OCI-LY1 (cell line): ENCODE results near the gene RUNX3.
A peak's percentile ranks its signal among the peaks of the same experiment; 100 is the strongest.

Experiments
- H2AFZ ChIP-seq: fragments of 200-600 bp; sonication (generic), shearing (Covaris generic); 2 replicates; pipeline ENCODE4 v1.6.0; 2014; ENCODE audit warnings: antibody characterized with exemption, mild to moderate bottlenecking, low read length
- H3F3A ChIP-seq: fragments of 200-600 bp; sonication (generic), shearing (Covaris generic); 2 replicates; pipeline ENCODE4 v1.6.0; 2014; ENCODE audit warnings: mild to moderate bottlenecking, antibody characterized with exemption, low read length, moderate library complexity; ENCODE audit not compliant: insufficient read depth
- H3K27ac ChIP-seq: fragments of 200-600 bp; sonication (generic); 2 replicates; pipeline ENCODE4 v1.5.1; 2014; ENCODE audit warnings: low read length, mixed run types, mild to moderate bottlenecking, low read depth; ENCODE audit not compliant: poor library complexity, severe bottlenecking
- H3K27me3 ChIP-seq: fragments of 200-600 bp; sonication (generic); 2 replicates; pipeline ENCODE4 v1.6.0; 2014; ENCODE audit warnings: antibody characterized with exemption, mild to moderate bottlenecking, low read length, moderate library complexity; ENCODE audit not compliant: insufficient read depth
- H3K36me3 ChIP-seq: fragments of 200-600 bp; sonication (generic); 2 replicates; pipeline ENCODE4 v1.6.1; 2014; ENCODE audit warnings: mild to moderate bottlenecking, antibody characterized with exemption, low read length, moderate library complexity, mixed read lengths; ENCODE audit not compliant: insufficient read depth
- H3K4me1 ChIP-seq: fragments of 200-600 bp; sonication (generic); 2 replicates; pipeline ENCODE4 v1.5.1; 2014; ENCODE audit warnings: mild to moderate bottlenecking, low read length, moderate library complexity; ENCODE audit not compliant: insufficient read depth, severe bottlenecking
- H3K4me2 ChIP-seq: fragments of 200-600 bp; sonication (generic), shearing (Covaris generic); 2 replicates; pipeline ENCODE4 v1.6.1; 2014; ENCODE audit warnings: low read length
- H3K4me3 ChIP-seq: fragments of 200-600 bp; sonication (generic); 2 replicates; pipeline ENCODE4 v1.5.1; 2014; ENCODE audit warnings: low read length, low read depth, mild to moderate bottlenecking, mixed read lengths; ENCODE audit not compliant: poor library complexity, severe bottlenecking
- H3K79me2 ChIP-seq: fragments of 200-600 bp; shearing (Covaris generic); 2 replicates; pipeline ENCODE4 v1.6.1; 2016; ENCODE audit warnings: mixed run types, low read length, mixed read lengths; ENCODE audit not compliant: insufficient read depth
- H3K9ac ChIP-seq: fragments of 200-600 bp; sonication (generic), shearing (Covaris generic); 2 replicates; pipeline ENCODE4 v1.6.1; 2014; ENCODE audit warnings: mild to moderate bottlenecking, low read length, mixed read lengths
- H3K9me2 ChIP-seq: fragments of 200-600 bp; sonication (generic), shearing (Covaris generic); 2 replicates; pipeline ENCODE4 v1.6.1; 2014; ENCODE audit warnings: low read depth, mild to moderate bottlenecking, low read length, mixed read lengths
- H3K9me3 ChIP-seq: fragments of 200-600 bp; shearing (Covaris generic); 2 replicates; pipeline ENCODE4 v1.6.1; 2014; ENCODE audit warnings: low read length, mixed read lengths
- H4K20me1 ChIP-seq: fragments of 200-600 bp; sonication (generic), shearing (Covaris generic); 2 replicates; pipeline ENCODE4 v1.6.0; 2016; ENCODE audit warnings: mild to moderate bottlenecking, low read length; ENCODE audit not compliant: insufficient read depth
- EZH2 ChIP-seq: fragments of 200-600 bp; sonication (generic), shearing (Covaris generic); IDR thresholded peaks from 2 replicates; pipeline ENCODE4 v1.8.0; 2017; ENCODE audit warnings: borderline replicate concordance, mixed run types, mild to moderate bottlenecking, antibody characterized with exemption, low read length, moderate library complexity, mixed read lengths
- TF ChIP-seq, protein P1 (sequence below): fragments of 200-600 bp; sonication (generic), shearing (Covaris generic); IDR thresholded peaks from 2 replicates; pipeline ENCODE4 v1.5.1; 2017; ENCODE audit warnings: mild to moderate bottlenecking, antibody characterized with exemption, low read length, moderate library complexity, mixed read lengths

Gene RUNX3

GRCh38 chr1:24928689-24929397 lies 1.2 kb downstream of the RUNX3 start:
- no peaks in the 10 kb centered on the region for H3K36me3 ChIP-seq
- H3K4me3 ChIP-seq, result peak overlapping the region; percentile 65
- H3K9me3 ChIP-seq, result no peaks in the 10 kb centered on the region
- no peaks in the 10 kb centered on the region for H3F3A ChIP-seq
- H4K20me1 ChIP-seq, result no peaks in the 10 kb centered on the region
- no peaks in the 10 kb centered on the region for H3K9me2 ChIP-seq
- no peaks in the 10 kb centered on the region for H3K27me3 ChIP-seq
- peaks cover 67% of the 10 kb centered on the region for H3K4me1 ChIP-seq
- peak overlapping the region; percentile 1 for H3K27ac ChIP-seq
- TF ChIP-seq, protein P1, sequence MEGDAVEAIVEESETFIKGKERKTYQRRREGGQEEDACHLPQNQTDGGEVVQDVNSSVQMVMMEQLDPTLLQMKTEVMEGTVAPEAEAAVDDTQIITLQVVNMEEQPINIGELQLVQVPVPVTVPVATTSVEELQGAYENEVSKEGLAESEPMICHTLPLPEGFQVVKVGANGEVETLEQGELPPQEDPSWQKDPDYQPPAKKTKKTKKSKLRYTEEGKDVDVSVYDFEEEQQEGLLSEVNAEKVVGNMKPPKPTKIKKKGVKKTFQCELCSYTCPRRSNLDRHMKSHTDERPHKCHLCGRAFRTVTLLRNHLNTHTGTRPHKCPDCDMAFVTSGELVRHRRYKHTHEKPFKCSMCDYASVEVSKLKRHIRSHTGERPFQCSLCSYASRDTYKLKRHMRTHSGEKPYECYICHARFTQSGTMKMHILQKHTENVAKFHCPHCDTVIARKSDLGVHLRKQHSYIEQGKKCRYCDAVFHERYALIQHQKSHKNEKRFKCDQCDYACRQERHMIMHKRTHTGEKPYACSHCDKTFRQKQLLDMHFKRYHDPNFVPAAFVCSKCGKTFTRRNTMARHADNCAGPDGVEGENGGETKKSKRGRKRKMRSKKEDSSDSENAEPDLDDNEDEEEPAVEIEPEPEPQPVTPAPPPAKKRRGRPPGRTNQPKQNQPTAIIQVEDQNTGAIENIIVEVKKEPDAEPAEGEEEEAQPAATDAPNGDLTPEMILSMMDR, result no peak
- no peak for TF ChIP-seq EZH2
- no peak overlapping the region for H2AFZ ChIP-seq
- no peaks in the 10 kb centered on the region for H3K79me2 ChIP-seq
- peak overlapping the region; percentile 48 for H3K9ac ChIP-seq
- H3K4me2 ChIP-seq, result peak overlapping the region; percentile 62

DNA sequence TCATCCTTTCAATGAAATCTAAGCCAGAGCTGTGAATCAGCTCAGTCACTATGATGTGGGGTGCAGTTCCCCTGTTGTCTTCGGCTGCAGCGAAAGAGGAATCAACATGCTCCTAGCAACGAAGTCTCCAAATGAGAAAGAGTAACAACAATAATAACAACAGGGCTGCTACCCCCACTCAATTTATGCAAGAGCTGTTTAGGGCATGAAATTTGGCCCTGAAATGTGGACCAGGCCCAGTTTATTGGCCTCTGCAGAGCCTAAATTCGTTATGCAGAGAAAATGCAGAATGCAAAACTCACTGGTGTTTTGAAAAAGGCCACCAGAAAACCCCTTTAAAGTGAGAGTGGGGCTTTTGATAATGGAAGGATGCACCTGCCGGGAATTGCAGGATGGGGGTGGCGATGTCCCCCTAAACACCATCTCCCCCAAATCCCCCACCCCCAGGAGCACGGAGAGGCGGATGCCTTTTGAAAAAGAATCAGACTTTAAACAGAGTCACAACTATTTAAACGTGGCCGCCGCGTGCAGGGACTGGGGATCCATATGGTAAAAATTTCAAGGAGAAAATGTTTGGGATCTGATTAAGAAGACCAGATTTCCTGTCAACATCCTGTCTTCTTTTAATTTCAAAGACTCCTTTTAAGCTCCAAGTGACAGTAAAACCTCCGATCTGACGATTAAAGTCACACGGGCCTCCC lies 1.9 kb downstream of the RUNX3 start:
- H3K4me2 ChIP-seq, result peak overlapping the region; percentile 62
- H3K27me3 ChIP-seq, result no peaks in the 10 kb centered on the region
- H3K4me1 ChIP-seq, result peaks cover 74% of the 10 kb centered on the region
- no peak overlapping the region for H3K27ac ChIP-seq
- peak overlapping the region; percentile 48 for H3K9ac ChIP-seq
- H3K36me3 ChIP-seq, result no peaks in the 10 kb centered on the region
- no peaks in the 10 kb centered on the region for H3K9me2 ChIP-seq
- peak overlapping the region; percentile 65 for H3K4me3 ChIP-seq
- H3K9me3 ChIP-seq, result no peaks in the 10 kb centered on the region
- no peak overlapping the region for H2AFZ ChIP-seq
- no peaks in the 10 kb centered on the region for H3K79me2 ChIP-seq
- no peak for TF ChIP-seq EZH2
- TF ChIP-seq, protein P1, result no peak
- H3F3A ChIP-seq, result no peaks in the 10 kb centered on the region
- no peaks in the 10 kb centered on the region for H4K20me1 ChIP-seq

DNA sequence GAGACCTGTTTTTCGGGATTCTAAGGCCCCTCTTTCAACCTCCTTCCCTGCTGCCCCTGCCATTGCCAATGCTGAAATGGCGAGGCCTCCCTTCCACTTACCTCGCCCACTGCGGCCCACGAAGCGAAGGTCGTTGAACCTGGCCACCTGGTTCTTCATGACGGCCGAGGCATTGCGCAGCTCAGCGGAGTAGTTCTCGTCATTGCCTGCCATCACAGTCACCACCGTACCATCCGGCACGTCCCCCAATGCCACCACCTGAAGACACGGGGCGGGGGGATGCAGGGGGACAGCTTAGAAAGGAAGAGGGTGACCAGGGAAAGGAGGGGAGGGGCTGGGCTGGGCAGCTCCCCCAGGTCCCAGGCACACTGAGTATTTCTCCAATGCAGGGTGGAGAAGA lies 2.6 kb downstream of the RUNX3 start:
- H3K9ac ChIP-seq, result no peak overlapping the region; the same call in 1 of the 2 replicates
- peaks cover 73% of the 10 kb centered on the region for H3K4me1 ChIP-seq
- TF ChIP-seq, protein P1, result no peak
- TF ChIP-seq EZH2, result no peak
- no peak overlapping the region for H3K27ac ChIP-seq
- no peaks in the 10 kb centered on the region for H3F3A ChIP-seq
- no peaks in the 10 kb centered on the region for H3K9me2 ChIP-seq
- H3K79me2 ChIP-seq, result no peaks in the 10 kb centered on the region
- no peaks in the 10 kb centered on the region for H4K20me1 ChIP-seq
- peak overlapping the region; percentile 65 for H3K4me3 ChIP-seq
- no peaks in the 10 kb centered on the region for H3K27me3 ChIP-seq
- H3K9me3 ChIP-seq, result no peaks in the 10 kb centered on the region
- H3K4me2 ChIP-seq, result peak overlapping the region; percentile 62; the same call in 1 of the 2 replicates
- H3K36me3 ChIP-seq, result no peaks in the 10 kb centered on the region
- no peak overlapping the region for H2AFZ ChIP-seq
